HFF-Myc (cell line): ENCODE results near the gene SLX9.

Experiments
- DNase-seq: peaks from one replicate; pipeline ENCODE4 v3.0.0-alpha.2; 2011; ENCODE audit warnings: low read depth; ENCODE audit errors: extremely low read depth
- H3K4me3 ChIP-seq: replicated peaks from 2 replicates; pipeline ENCODE4 v1.5.1; 2011; ENCODE audit warnings: low read depth, mild to moderate bottlenecking, control low read depth, low read length
- TF ChIP-seq, protein P1 (sequence below): IDR thresholded peaks from 2 replicates; pipeline ENCODE4 v1.5.1; 2012; ENCODE audit warnings: mild to moderate bottlenecking, low read depth, low read length, control low read depth; ENCODE audit errors: missing control alignments

Gene SLX9

DNA sequence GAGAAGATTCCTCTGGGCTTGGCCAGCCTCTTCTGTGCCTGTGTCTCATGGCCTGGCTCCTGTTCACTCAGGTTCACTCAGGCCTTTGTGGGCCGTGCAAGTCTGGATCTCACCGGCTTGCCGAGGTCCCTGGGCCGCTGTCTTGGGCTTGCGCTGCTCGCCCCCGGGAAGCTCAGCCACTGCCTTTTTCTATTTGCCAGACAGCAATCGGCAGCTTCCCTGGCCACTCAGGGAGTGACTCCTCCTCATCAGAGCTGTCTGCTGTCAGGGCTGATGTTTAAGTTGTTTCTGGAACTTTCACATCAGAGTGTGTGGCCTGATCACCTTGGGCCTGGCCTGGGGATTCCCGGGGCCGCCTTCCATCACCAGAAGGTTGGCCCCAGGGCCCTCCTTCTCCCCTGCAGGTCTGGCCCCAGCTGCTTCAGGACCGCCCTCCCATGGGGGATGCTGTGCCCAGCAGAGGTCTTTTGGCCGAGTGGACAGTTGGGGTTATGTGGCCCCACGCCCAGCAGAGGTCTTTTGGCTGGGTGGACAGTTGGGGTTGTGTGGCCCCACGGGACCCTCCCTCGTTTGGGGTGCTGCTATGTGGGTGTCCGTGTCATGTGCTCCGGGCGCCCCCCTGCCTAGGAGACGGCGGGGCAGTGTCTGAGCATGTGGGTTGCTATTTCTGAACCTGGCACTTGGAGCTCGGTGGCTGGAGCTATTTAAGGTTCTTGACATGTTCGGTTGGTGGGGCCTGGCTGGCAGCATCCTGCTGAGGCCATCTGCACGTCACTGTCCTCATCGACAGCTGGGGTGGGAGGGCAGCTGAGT lies 12.5 kb downstream of the SLX9 start:
- DNase-seq = no peak
- H3K4me3 ChIP-seq = no peak overlapping the region
- TF ChIP-seq, protein P1, sequence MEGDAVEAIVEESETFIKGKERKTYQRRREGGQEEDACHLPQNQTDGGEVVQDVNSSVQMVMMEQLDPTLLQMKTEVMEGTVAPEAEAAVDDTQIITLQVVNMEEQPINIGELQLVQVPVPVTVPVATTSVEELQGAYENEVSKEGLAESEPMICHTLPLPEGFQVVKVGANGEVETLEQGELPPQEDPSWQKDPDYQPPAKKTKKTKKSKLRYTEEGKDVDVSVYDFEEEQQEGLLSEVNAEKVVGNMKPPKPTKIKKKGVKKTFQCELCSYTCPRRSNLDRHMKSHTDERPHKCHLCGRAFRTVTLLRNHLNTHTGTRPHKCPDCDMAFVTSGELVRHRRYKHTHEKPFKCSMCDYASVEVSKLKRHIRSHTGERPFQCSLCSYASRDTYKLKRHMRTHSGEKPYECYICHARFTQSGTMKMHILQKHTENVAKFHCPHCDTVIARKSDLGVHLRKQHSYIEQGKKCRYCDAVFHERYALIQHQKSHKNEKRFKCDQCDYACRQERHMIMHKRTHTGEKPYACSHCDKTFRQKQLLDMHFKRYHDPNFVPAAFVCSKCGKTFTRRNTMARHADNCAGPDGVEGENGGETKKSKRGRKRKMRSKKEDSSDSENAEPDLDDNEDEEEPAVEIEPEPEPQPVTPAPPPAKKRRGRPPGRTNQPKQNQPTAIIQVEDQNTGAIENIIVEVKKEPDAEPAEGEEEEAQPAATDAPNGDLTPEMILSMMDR = no peak

DNA sequence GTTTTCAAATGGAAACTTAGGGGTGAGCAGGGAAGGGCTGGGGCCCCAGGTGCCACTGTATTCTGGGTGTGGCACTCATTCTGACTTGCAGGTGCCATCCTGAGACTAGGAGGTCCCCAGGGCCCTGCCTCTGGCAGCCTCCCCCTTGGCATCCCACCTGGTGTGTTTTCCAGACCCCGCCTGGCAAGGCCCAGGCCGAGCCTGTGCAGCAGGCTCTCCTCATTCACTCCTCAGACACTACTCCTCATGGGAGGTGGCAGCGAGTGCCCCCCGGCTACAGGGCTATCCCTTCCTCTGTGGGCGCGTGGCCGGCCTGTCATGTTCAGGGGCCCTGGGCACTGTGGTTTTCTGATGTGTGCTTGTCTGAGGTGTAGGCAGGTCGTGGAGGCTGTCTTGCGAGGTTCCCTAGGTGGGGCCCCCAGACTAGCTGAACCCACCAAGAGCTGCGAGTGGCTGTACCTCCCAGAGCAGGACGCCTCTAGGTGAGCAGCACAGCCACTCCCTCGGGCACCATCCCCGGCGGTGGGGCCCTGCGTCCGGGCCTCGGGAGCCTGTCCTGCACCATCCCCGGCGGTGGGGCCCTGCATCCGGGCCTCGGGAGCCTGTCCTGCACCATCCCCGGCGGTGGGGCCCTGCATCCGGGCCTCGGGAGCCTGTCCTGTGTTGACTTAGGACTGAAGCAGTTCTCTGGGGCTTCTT lies 13.2 kb downstream of the SLX9 start:
- DNase-seq = no peak
- TF ChIP-seq, protein P1 = no peak
- H3K4me3 ChIP-seq = no peak overlapping the region

DNA sequence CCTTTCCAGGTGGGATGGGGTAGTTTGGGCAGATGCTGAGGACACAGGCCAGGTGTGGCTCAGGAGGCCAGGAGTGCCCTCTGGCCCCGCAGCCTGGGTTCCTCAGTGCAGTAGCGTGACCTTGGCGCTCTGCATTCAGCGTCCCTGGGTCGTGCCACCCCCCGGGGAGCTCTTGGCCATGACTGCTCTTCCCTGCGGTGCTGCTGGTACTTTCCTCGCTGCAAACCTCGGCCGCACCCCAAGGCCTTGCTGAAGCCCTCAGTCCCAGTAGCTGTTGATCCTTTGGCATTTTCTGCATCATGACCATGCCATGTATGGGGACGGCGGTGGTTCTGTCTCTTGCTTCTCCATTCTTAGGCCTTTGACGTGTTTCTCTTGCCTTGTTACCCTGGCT lies 13.8 kb downstream of the SLX9 start:
- H3K4me3 ChIP-seq = no peak overlapping the region
- no peak for DNase-seq
- TF ChIP-seq, protein P1 = no peak

DNA sequence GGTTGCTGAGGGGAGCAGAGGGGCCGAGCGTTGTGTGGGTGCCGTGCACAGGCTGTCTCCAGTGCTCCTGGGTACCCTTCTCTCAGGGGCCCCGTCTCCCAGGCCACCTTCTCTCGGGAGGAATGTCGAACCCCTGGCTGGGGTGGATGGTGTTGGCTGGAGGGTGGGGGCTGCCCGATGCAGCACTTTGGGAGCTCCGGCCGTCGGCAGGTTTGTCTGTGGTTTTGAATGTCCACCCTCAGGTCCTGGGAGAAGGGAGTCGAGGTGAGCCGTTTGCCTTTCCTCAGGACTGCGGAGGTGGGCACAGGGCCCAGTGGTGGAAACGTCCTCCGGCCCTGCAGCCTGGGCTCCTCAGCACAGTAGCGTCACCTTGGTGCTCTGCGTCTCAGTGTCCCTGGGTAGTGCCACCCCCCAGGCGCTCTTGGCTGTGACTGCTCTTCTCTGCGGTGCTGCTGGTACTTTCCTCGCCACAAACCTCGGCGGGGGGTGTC lies 14.5 kb downstream of the SLX9 start:
- H3K4me3 ChIP-seq = no peak overlapping the region
- no peak for DNase-seq
- TF ChIP-seq, protein P1 = no peak

DNA sequence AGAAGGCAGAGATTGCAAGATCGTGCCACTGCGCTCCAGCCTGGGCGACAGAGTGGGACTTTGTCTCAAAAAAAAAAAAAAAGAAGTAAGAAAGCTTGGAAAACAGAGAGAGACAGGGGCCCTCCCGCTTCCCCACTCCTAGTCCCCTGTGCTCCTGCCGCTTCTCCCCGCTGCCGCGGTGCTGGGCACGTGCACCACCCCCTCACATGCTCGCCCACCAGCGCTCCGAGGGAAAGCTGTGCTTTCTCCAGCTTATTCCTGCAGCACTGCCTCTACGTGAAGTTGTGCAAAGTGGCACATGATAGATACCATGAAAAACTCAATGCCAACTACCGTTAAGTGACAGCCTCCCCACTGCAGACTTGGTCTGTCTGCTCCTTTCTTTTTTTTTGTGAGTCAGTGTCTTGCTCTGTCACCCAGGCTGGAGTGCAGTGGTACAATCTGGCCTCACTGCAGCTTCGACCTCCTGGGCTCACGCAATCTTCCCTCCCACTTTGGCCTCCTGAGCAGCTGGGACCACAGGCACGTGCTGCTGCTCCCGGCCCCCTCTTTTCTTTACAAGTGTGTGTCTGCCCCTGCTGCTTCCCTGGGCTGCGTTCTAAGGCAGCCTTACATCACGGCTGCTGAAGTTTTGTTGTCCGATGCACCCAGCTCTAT lies 15.4 kb downstream of the SLX9 start:
- DNase-seq = no peak
- TF ChIP-seq, protein P1 = no peak

DNA sequence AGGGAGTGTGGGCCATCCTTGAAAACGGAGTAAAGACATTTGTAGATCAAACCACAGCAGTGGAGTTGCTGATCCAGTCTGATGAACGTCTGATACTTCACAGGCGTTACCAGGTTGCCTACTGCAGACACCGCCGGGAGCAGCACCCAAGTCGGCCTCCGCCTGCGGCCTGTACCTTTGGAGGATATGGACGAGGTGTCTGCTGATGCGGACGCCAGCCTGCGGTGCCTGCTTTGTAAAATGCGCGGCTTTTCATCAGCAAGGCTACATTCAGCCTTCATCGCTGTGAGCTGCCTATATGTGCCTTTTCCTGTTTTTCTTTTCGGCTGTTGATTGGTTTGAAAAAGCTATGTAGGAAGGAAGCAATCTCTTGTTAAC lies 16.0 kb downstream of the SLX9 start:
- DNase-seq = no peak
- TF ChIP-seq, protein P1 = no peak
- no peak overlapping the region for H3K4me3 ChIP-seq

More for the DNA sequence above, 15.4 kb downstream of the SLX9 start:
- no peak overlapping the region for H3K4me3 ChIP-seq
